Activated CD4-positive, alpha-beta T cell treated with anti-CD3 and anti-CD28 coated beads for 36 hours (primary cell): ENCODE data around the gene PDLIM1. TPM values are rescaled to one million over a fixed set of nuclear protein-coding genes. Genes with fewer than 3 reads are reported as not detected.

Experiments
- ATAC-seq: fragments of 200-7000 bp; cut with Tn5 transposase; one replicate; pipeline ENCODE4 v1.10.0; 2021; ENCODE audit warnings: mild to moderate bottlenecking, moderate library complexity
- CTCF ChIA-PET: fragments of 350-600 bp; sonication (Branson Sonifier 250); formaldehyde crosslinking; loops from one replicate; lab custom pipeline; 2021; ENCODE audit warnings: antibody characterized with exemption; lab: Charles Lee
- POLR2A ChIA-PET: fragments of 350-600 bp; sonication (Branson Sonifier 250); formaldehyde crosslinking; loops from one replicate; lab custom pipeline; 2021; ENCODE audit warnings: antibody characterized with exemption, inconsistent platforms; lab: Charles Lee
- DNase-seq: peaks from one replicate; pipeline ENCODE4 v3.0.0-alpha.2; 2020
- H3K27ac Mint-ChIP-seq: one replicate; pipeline ENCODE4 v1.8.0; 2021; ENCODE audit warnings: mixed read lengths
- H3K27me3 Mint-ChIP-seq: one replicate; pipeline ENCODE4 v1.8.0; 2021; ENCODE audit warnings: mixed read lengths
- H3K36me3 Mint-ChIP-seq: one replicate; pipeline ENCODE4 v1.8.0; 2021; ENCODE audit warnings: low read depth, mixed read lengths
- H3K4me1 Mint-ChIP-seq: one replicate; pipeline ENCODE4 v1.8.0; 2021; ENCODE audit warnings: mixed read lengths
- H3K4me3 Mint-ChIP-seq: one replicate; pipeline ENCODE4 v1.8.0; 2021; ENCODE audit warnings: mild to moderate bottlenecking, moderate library complexity, mixed read lengths
- H3K9me3 Mint-ChIP-seq: one replicate; pipeline ENCODE4 v1.8.0; 2021; ENCODE audit warnings: low read depth, mixed read lengths
- intact Hi-C, 2 experiments: fragments of 100-400 bp; cut with DNase I in 1 of 2; cut with micrococcal nuclease in 1 of 2; formaldehyde crosslinking; loops; one replicate each; pipeline versions ENCODE4 v1.14.2 to v1.15.1; 2022 to 2024; cut with DNase I, micrococcal nuclease
- total RNA-seq, 2 experiments: library from RNA; stranded (reverse); gene quantifications; one replicate each; pipeline ENCODE4 v1.2.3, GENCODE V29; 2021

The PDLIM1 gene
- total RNA-seq, 2 experiments from 2014 or later, result 0.34 to 0.53 TPM

DNA sequence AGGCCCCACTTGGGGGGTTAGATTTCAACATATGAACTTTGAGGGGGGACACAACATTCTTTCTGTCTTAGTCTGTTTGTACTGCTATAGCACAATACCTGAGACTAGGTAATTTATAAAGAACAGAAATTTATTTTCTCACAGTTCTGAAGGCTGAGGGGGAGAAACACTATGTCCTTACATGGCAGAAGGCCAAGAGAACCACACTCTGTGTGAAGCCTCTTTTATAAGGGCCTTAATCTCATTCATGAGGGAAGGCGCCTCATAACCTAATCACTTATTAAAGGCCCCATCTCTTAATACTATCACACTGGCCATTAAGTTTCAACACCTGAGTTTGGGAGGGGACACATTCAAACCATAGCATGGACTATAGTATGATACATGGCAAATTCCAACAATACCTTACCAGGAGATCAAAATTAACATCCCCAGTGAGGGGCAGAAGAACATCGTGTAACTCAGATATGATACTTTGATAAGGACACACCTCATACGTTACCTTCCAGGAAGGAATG lies 9.3 kb upstream of the PDLIM1 start:
- Mint-ChIP-seq H3K9me3 (no peaks in the 10 kb centered on the region), H3K36me3 (no peaks in the 10 kb centered on the region), H3K27me3 (peaks cover 4% of the 10 kb centered on the region), H3K4me3 (no peak overlapping the region), H3K4me1 (peaks cover 6% of the 10 kb centered on the region), H3K27ac (no peak overlapping the region)
- no peak for ATAC-seq
- intact Hi-C loops, result no loop called here
- no peak for DNase-seq
- POLR2A ChIA-PET, result no interaction called here
- CTCF ChIA-PET, result no interaction called here

DNA sequence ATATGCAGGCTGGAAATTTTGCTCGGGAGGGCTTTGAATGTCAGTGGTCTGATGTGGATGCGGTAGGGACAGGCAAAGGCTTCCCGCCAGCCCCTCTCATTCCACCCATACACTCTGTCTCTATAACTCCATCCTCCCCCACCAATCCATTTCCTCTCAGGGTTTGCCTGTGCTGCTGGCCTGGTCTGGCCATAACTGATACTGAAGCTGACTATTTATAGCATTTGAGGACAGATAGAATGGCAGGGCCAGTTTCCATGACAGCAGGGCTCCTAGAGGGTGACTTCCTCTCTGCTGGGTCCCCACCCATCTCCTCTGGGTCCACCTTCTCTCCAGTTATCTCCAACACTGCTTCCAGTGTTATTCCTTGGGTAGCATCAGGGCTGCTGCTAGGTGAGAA lies 6.6 kb upstream of the PDLIM1 start:
- Mint-ChIP-seq H3K27ac (no peak overlapping the region), H3K36me3 (no peaks in the 10 kb centered on the region), H3K4me3 (no peak overlapping the region), H3K27me3 (peaks cover 16% of the 10 kb centered on the region), H3K4me1 (peaks cover 11% of the 10 kb centered on the region), H3K9me3 (no peaks in the 10 kb centered on the region)
- intact Hi-C loops, result no loop called here
- DNase-seq, result no peak
- CTCF ChIA-PET, result interaction anchor here (0.6 to 1.2 kb wide), 2 partner anchors 50 to 986 kb away, joined by 3 read pairs; no protein-coding TSS in a partner anchor
- POLR2A ChIA-PET, result no interaction called here
- no peak for ATAC-seq

DNA sequence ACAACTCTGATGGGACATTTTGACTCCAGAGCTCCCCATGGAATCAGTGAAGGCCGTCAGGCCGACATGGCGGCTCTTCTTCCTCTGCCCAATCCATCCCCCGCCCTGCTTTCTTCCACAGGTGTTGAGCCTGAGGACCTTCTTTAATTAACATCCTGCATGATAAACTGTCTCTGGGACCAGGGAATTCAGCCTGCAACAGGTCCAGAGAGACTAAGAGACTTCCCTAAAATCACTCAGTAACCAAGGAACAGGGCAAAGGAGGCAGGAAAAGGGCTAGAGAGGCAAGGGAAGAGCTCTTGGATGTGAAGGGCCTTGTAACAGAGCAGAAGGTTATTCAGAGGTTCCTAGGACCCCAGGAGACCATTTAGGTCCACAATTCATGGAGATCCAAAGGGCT lies 6.0 kb upstream of the PDLIM1 start:
- CTCF ChIA-PET, result interaction anchor here (0.5 to 0.6 kb wide), 2 partner anchors 53 to 987 kb away, joined by 3 read pairs; no protein-coding TSS in a partner anchor
- intact Hi-C loops, result no loop called here
- Mint-ChIP-seq H3K4me1 (peaks cover 11% of the 10 kb centered on the region), H3K36me3 (no peaks in the 10 kb centered on the region), H3K27ac (no peak overlapping the region), H3K4me3 (no peak overlapping the region), H3K27me3 (peaks cover 20% of the 10 kb centered on the region), H3K9me3 (no peaks in the 10 kb centered on the region)
- DNase-seq (no peak), ATAC-seq (no peak)
- POLR2A ChIA-PET, result no interaction called here

DNA sequence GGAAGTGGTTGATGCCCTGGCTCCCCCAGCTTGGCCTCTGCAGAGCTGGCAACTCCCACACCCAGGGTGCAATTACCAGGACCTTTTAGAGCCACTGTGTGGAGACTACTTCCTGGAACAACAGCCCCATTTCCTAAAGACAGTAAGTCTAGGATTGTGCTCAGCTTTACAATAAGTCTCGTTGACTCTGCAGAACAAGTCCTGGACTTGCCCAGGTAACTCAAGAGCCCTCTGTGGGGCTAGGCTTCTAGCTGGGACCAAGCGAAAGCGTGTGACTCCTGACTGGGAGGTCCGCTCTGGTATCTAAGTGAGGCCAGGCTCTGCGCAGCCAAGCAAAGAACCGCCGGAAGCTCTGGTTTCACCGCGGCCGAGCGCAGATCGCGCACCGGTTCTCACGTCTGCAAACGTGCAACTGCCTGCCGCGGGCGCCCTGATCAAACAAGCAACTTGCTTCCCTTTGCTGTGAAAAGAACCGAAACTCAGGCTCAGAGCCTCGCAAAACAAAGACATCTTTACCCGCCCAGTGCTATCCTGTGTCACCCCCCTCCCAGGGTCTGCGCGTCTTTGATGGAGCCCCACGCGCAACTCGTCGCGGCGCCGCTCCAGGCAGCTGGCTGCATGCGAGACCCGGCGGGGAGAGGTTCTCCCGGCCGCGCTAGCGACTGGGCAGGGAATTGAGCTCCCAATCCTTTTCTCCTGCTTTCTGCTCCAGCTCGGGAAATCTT lies 4.4 kb upstream of the PDLIM1 start:
- intact Hi-C loops, result no loop called here
- no peaks in the 10 kb centered on the region for H3K9me3 Mint-ChIP-seq
- no peaks in the 10 kb centered on the region for H3K36me3 Mint-ChIP-seq
- peaks cover 28% of the 10 kb centered on the region for H3K27me3 Mint-ChIP-seq
- peak overlapping the region; percentile 43 for H3K4me3 Mint-ChIP-seq
- ChIA-PET CTCF (interaction anchor here (0.5 to 2.3 kb wide), 4 partner anchors 18 to 129 kb away, joined by 3 to 12 read pairs (median 4); no protein-coding TSS in a partner anchor), POLR2A (no interaction called here)
- DNase-seq (peak; percentile 71), ATAC-seq (peak; percentile 70)
- peaks cover 13% of the 10 kb centered on the region for H3K4me1 Mint-ChIP-seq
- H3K27ac Mint-ChIP-seq, result no peak overlapping the region

DNA sequence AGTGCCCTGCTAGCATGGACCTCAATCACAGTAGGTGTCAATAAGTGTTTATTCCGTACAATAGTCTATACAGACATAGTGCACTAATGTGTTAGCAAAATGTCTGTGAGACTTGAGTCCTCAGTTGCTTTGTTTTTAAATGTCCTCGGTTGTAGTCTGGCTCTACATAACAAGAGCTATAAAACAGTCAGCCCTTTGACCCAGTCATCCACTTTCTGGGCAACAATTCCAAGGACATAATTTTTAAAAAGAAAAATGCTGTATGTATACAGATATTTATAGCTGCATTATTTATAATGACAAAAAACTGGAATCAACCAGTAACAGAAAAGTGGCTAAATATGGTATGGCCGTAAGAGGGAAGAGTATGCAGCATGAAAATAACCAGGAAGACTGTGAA lies 2.8 kb upstream of the PDLIM1 start:
- intact Hi-C loops, result no loop called here
- no peaks in the 10 kb centered on the region for H3K9me3 Mint-ChIP-seq
- ATAC-seq (no peak), DNase-seq (no peak)
- H3K4me3 Mint-ChIP-seq, result no peak overlapping the region
- H3K27me3 Mint-ChIP-seq, result peaks cover 40% of the 10 kb centered on the region
- H3K4me1 Mint-ChIP-seq, result peaks cover 16% of the 10 kb centered on the region
- POLR2A ChIA-PET, result no interaction called here
- CTCF ChIA-PET, result interaction anchor here (0.6 to 2.3 kb wide), 2 partner anchors 18 to 69 kb away, joined by 3 to 12 read pairs; no protein-coding TSS in a partner anchor
- H3K27ac Mint-ChIP-seq, result no peak overlapping the region
- H3K36me3 Mint-ChIP-seq, result no peaks in the 10 kb centered on the region

DNA sequence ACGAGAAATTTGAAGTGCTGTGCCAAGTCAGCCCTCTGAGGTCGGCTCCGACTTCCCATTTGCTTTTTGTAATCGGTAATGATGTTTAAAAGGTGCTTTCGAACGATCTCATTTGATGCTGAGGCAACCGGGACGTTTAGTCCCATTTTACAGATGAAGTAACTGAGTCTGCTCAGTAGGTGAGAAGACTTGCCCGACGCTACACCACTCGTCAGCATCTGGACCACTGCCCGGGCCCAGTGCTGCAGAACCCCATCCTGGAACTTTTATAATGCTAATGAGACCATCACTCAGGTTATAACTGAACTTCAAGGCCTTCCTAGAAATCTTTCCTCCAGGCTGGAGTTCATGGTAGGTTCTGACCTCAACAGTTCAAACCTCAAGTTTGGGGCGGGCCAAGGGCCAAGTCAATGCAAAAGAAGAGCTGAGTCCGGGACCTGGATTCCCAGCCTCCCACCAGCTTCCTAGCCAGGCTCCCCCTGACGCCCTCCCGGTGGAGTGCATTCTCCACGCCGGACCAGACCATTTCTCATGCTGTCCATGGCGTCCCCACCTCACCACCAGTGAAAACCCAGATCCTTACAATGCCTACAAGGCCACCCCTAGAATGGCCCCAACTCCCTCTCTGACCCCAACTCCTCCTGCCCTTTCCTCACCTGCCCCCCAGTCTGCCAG lies 699 bp upstream of the PDLIM1 start:
- Mint-ChIP-seq H3K27ac (no peak overlapping the region), H3K4me3 (no peak overlapping the region), H3K4me1 (peaks cover 16% of the 10 kb centered on the region), H3K9me3 (no peaks in the 10 kb centered on the region), H3K36me3 (no peaks in the 10 kb centered on the region), H3K27me3 (peaks cover 54% of the 10 kb centered on the region)
- CTCF ChIA-PET, result interaction anchor here (0.6 kb wide), 1 partner anchor 139 kb away, joined by 4 read pairs; no protein-coding TSS in a partner anchor
- POLR2A ChIA-PET, result no interaction called here
- intact Hi-C loops, result no loop called here
- DNase-seq (no peak), ATAC-seq (no peak)

DNA sequence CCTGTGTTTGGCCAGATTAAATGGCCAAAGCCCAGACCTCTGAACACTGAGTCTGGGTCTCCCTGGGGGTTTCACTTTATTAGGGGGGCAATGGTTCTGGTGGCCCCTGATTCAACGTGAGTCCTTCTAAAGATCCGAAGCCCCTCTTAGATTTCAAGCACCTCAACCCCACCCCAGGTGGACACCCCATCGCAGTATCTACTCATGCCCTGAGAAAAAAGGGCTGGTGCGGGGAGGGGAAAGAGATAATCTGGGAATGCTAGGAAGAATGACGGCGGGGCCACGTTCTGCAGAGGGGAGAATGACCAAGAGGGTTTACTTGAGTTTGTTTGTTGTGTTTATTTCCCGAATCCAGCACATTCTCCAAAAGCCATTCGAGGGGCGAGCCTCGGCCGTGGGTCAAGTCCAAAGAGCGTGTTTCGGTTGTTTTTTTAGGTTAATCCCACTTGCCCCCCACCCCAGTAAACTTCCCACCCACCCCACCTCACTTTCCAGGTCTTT lies 832 bp downstream of the PDLIM1 start:
- Mint-ChIP-seq H3K36me3 (no peaks in the 10 kb centered on the region), H3K9me3 (no peaks in the 10 kb centered on the region), H3K4me1 (peaks cover 9% of the 10 kb centered on the region), H3K27me3 (peaks cover 50% of the 10 kb centered on the region), H3K27ac (no peak overlapping the region), H3K4me3 (peak overlapping the region; percentile 44)
- CTCF ChIA-PET, result interaction anchor here (0.8 kb wide), 1 partner anchor 76 kb away, joined by 4 read pairs; no protein-coding TSS in a partner anchor
- POLR2A ChIA-PET, result no interaction called here
- intact Hi-C loops, result no loop called here
- DNase-seq, result no peak
- ATAC-seq, result no peak

DNA sequence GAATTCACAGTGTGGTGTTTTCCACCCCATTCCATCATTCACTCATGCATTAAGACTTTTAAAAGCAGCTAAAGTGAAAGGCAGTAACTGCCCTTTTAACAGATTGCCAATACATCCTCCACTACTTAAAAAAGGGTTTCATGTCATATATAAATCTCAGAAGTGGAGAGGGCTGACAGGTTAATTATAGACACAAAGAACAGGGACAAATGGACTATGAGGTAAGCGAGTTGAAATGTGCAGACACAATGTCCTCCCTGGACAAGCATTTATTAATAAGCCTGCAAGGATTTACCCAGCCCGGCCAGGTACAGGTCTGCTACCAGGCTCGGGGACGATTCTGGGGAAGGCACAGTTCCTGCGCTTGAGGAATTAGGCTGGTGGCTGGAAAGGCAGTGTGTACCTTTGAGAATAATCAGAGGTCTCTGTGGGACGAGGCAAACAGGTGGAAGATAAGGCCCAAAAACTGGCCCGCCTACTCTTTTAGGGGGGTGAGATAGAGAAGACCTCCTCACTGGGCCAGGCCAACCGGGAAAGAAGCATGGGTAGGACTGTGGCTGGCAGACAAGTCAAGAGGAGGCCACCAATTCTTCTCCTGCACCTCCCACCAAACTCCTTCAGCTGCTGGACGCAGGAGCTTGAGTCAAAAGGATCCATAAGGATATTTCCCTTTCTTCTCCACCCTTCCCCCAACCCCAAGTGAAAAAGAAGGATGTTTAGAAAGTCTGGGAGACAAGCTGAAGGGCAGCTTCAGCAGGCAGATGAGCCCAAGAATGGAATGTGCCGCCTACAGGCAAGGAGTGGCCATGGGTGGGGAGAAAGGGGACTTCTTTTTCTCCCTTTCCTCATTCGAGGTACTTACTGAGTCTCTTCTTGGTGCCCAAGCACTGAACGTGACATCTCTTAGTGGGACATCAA lies 1.5 kb downstream of the PDLIM1 start:
- intact Hi-C loops, result no loop called here
- no peak for ATAC-seq
- Mint-ChIP-seq H3K4me3 (peak overlapping the region; percentile 44), H3K9me3 (no peaks in the 10 kb centered on the region), H3K27ac (no peak overlapping the region), H3K4me1 (peaks cover 5% of the 10 kb centered on the region), H3K27me3 (peaks cover 46% of the 10 kb centered on the region), H3K36me3 (no peaks in the 10 kb centered on the region)
- no peak for DNase-seq
- POLR2A ChIA-PET, result no interaction called here
- CTCF ChIA-PET, result interaction anchor here (0.5 to 0.8 kb wide), 2 partner anchors 10 to 77 kb away, joined by 3 to 4 read pairs; no protein-coding TSS in a partner anchor

DNA sequence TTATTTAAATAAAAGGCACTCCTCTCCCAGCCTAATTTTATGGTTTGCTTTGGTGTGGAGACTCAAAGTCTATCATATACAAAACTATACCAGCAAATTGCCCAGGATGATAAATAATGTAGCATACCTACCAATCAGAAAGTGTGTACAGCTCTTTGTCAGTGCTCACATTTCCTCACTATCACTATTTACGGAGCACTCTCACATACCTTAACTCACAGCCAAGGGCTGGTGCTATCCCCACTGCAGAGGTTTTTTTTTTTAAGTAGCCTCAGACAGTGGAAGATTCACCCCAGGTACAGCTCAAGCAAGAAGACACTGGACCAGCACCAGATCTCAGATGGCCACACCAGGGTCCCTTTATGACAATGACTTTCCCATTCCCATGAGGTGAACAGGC lies 2.5 kb downstream of the PDLIM1 start:
- DNase-seq (no peak), ATAC-seq (no peak)
- Mint-ChIP-seq H3K27ac (no peak overlapping the region), H3K9me3 (no peaks in the 10 kb centered on the region), H3K27me3 (peaks cover 42% of the 10 kb centered on the region), H3K36me3 (no peaks in the 10 kb centered on the region), H3K4me1 (peaks cover 5% of the 10 kb centered on the region), H3K4me3 (no peak overlapping the region)
- intact Hi-C loops, result no loop called here
- CTCF ChIA-PET, result interaction anchor here (0.5 to 1.1 kb wide), 4 partner anchors 9 to 175 kb away, joined by 3 to 4 read pairs (median 3); no protein-coding TSS in a partner anchor
- POLR2A ChIA-PET, result no interaction called here

DNA sequence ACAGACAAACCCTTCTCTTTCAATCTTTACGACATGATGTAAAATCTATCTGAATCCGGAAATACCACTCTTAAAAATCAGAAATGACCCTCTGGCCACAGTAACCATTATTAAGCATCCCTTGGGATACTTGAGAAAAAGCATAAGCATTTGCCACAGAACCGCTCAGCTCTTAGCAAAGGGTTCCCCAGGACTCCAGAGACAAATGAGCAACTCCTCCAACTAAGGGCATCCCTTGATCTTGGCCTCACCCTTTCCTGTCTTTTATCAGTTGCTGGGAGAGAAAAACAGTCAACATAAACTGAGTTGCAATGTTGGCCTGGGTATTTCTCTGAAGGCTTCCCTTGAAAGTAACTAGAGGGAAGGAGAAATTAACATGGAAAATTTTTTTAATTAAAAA lies 3.5 kb downstream of the PDLIM1 start:
- Mint-ChIP-seq H3K9me3 (no peaks in the 10 kb centered on the region), H3K4me3 (no peak overlapping the region), H3K36me3 (no peaks in the 10 kb centered on the region), H3K4me1 (peaks cover 5% of the 10 kb centered on the region), H3K27ac (no peak overlapping the region), H3K27me3 (peaks cover 37% of the 10 kb centered on the region)
- DNase-seq (no peak), ATAC-seq (no peak)
- ChIA-PET POLR2A (no interaction called here), CTCF (no interaction called here)
- intact Hi-C loops, result no loop called here

DNA sequence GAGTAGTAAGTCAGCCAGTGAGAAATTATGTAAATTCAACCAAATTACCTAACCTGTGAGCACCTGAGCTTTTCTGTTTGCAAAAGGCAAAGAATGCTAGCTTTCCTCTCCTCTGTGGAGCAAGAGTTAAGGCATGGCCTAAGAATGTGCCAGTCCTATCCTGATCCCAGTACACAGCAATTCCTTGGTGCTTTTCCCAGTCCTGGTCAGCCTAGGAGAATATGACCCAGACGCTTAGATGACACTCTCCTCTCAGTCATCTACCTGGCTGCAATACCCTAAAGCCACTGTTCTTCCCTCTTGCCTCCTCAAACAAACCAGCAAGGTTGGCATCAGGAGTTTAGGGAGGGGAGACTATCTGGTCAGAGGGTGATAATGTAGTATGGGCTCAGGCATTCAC lies 4.1 kb downstream of the PDLIM1 start:
- Mint-ChIP-seq H3K27me3 (peaks cover 33% of the 10 kb centered on the region), H3K27ac (no peak overlapping the region), H3K4me3 (no peak overlapping the region), H3K4me1 (peaks cover 5% of the 10 kb centered on the region), H3K36me3 (no peaks in the 10 kb centered on the region), H3K9me3 (no peaks in the 10 kb centered on the region)
- ChIA-PET CTCF (no interaction called here), POLR2A (no interaction called here)
- intact Hi-C loops, result no loop called here
- no peak for DNase-seq
- ATAC-seq, result no peak
